Heart left ventricle (tissue), 16 donors: ENCODE data around the gene MAPKAPK3. TPM values are rescaled to one million over a fixed set of nuclear protein-coding genes. Genes with fewer than 3 reads are reported as not detected.
A peak's percentile ranks its signal among the peaks of the same experiment; 100 is the strongest.

ENCODE experiments used
- ATAC-seq, 4 donors: fragments of 200-7000 bp; cut with Tn5 transposase; one replicate each; pipeline ENCODE4 v1.9.1; 2020 to 2022; ENCODE audit warnings: moderate library complexity in 4 of 4, mild to moderate bottlenecking in 3 of 4, moderate number of reproducible peaks in 1 of 4
- DNase-seq, 5 donors: peaks; one replicate each; pipeline ENCODE4 v3.0.0-alpha.2; 2020
- H3K27ac ChIP-seq, 12 donors: fragments of 200-600 bp; sonication (generic) in 4 of 12; one replicate each; pipeline versions ENCODE4 v1.5.0 to v1.8.0; 2016 to 2022; ENCODE audit warnings: mild to moderate bottlenecking in 2 of 12
- H3K27me3 ChIP-seq, 9 donors: fragments of 200-600 bp; sonication (generic) in 2 of 9; one replicate each; pipeline versions ENCODE4 v1.5.1 to v1.8.0; 2016 to 2022; ENCODE audit warnings: mild to moderate bottlenecking in 3 of 9
- H3K36me3 ChIP-seq, 9 donors: fragments of 200-600 bp; sonication (generic) in 2 of 9; one replicate each; pipeline versions ENCODE4 v1.5.0 to v1.8.0; 2018 to 2022; ENCODE audit warnings: mild to moderate bottlenecking in 2 of 9
- H3K4me1 ChIP-seq, 12 donors: fragments of 200-600 bp; sonication (generic) in 4 of 12; one replicate each; pipeline versions ENCODE4 v1.5.0 to v1.8.0; 2016 to 2022; ENCODE audit warnings: mild to moderate bottlenecking in 3 of 12
- H3K4me3 ChIP-seq, 12 donors: fragments of 200-600 bp; sonication (generic) in 4 of 12; one replicate each; pipeline versions ENCODE4 v1.5.0 to v1.8.0; 2017 to 2022; ENCODE audit warnings: mild to moderate bottlenecking in 9 of 12, moderate library complexity in 4 of 12
- H3K9me3 ChIP-seq, 12 donors: fragments of 200-600 bp; sonication (generic) in 4 of 12; one replicate each; pipeline versions ENCODE4 v1.5.0 to v1.8.0; 2016 to 2022; ENCODE audit warnings: mild to moderate bottlenecking in 1 of 12
- POLR2A ChIP-seq, 2 donors: fragments of 450-650 bp; IDR thresholded peaks; one replicate each; pipeline ENCODE4 v1.6.1; 2017; ENCODE audit warnings: antibody characterized with exemption in 2 of 2, mild to moderate bottlenecking in 2 of 2, moderate library complexity in 2 of 2
- WGBS, 4 donors: extraction: QIAGEN DNeasy Blood & Tissue Kit in 2 of 4; methylation state at CpG; one replicate each; pipeline versions ENCODE4 v1.1.5 to v1.1.7; 2013 to 2018; 5-methylcytosine and 5-hydroxymethylcytosine counted together
- intact Hi-C, 10 donors: fragments of 100-400 bp; cut with DNase I; formaldehyde crosslinking; loops; one replicate each; pipeline versions ENCODE4 v1.11.1 to v1.14.2; 2022
- polyA plus RNA-seq, 2 donors: library from polyadenylated mRNA; stranded (reverse); fragments of 200-250 nt; gene quantifications; one replicate each; pipeline ENCODE4 v1.2.3, GENCODE V29; 2013
- total RNA-seq, 9 donors: library from RNA; depleted of rRNA in 2 of 9; stranded (reverse); fragments of >200 nt in 2 of 9; fragmentation: NEBNext Ultra II Directional in 3 of 9; extraction: Animal tissue kit (Norgen Biotek cat#: 25700) in 3 of 9; gene quantifications; one replicate each; pipeline versions ENCODE4 v1.1.0 to v1.2.4, GENCODE V29; 2016 to 2023
- TF ChIP-seq, protein P1 (sequence below), 12 donors: fragments of 200-600 bp; sonication (generic) in 4 of 12; IDR thresholded peaks; one replicate each; pipeline versions ENCODE4 v1.5.0 to v1.8.0; 2018 to 2022; ENCODE audit warnings: antibody characterized with exemption in 12 of 12, mild to moderate bottlenecking in 5 of 12
- donor health status: ischemic (EF 13 %, LVEDD 7.1; RV severe dilation, severe dysfunction).
- donor health status: healthy with polysubstance abuse.
- donor health status: DM: no; HTN: yes; CAD: no.
- donor health status: DM: no; HTN: no; CAD: no.
- donor health status: ischemic (EF 25% LVEDD 6.9; RV normal size, moderate dysfunction).
- donor health status: ischemic (EF 25% LVEDD 5.7; RV mildly dilated, moderate dysfunction).
- donor health status: healthy.
- donor health status: DM: yes; HTN: yes; CAD: no.
- donor health status: ischemic (EF 35%, LVEDD 5.7; RV mildly dilated, moderate dysfunction).
- donor health status: nonischemic (EF 11% LVEDD 7.7; RV severe dilation, severe dysfunction).
- donor health status: DM: yes; HTN: yes; CAD: no.
- donor health status: PGD.
- donor health status: ischemic (EF 29% LVEDD 5.4; RV normal size, mild dysfunction).
- donor health status: nonischemic (EF 23%, LVEDD 6.1; RV moderate dilation, normal function).

MAPKAPK3 gene
- total and polyA plus RNA-seq, 11 donors, result 226 to 398 (median 287) TPM

DNA sequence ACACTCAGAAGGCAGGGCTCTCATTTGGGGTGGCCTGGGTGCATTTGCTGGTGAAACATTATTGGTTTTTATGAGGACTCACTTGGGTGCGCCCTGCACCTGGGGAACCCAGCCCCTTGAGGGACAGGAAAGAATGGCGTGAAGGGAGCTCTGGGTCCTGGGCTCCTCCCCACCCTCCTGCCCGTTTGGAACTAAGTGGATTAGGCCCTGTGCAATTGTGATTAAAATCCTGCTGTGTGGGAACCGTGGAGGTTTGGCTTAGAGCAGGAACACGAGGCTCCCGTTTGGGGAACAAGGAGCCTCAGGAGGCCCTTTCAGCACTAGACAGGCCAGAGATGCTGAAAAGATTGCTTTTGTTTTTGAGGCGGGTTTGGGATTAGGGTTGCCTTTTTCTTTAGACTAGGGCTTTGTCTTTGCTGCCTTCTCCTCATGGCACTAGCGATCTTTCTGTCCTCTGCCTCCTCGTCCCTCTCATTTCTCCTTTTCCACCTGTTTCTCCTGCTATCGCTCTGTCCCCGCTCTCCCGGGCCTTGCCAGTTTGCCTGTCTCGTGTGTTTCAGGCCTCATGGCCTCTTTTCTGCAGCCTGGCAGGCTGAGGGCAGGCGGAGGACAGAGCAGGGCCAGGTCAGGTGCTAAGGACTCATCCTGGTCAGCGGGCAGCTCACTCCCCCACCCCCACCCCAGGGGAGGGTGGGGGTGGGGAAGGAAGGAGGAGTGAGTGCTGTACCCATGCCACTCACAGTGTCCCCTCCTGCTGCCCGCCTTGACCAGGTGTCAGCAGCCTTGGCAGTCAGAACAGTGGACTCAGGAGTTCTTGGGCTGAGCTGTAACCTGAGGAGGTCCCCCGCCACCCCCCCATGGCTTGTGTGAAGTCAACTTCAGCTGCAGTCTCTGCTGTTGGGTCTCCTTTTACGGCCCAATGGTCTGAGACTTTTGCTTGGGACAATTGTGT, 8.6 kb downstream of the MAPKAPK3 start:
- Histone ChIP-seq H3K27me3 (no peaks in the 10 kb centered on the region), H3K27ac (peak overlapping the region; percentile 22 to 99 (median 72)), H3K9me3 (no peaks in the 10 kb centered on the region), H3K4me3 (no peak overlapping the region), H3K4me1 (peaks cover 0 to 98% (median 70%) of the 10 kb centered on the region in 12 donors), H3K36me3 (peaks cover 0 to 13% (median 0%) of the 10 kb centered on the region in 9 donors)
- ATAC-seq (peak in 1 of 4 donors; percentile 47), DNase-seq (peak in 1 of 5 donors; percentile 23)
- intact Hi-C loops, result loop anchor here in 1 of 10 donors (10.0 kb wide), 1 partner anchor 749 kb away; no protein-coding TSS in a partner anchor
- WGBS, 4 donors, result 45 to 55% (median 51%) methylated on average over 15 to 18 of the region's 18 CpGs
- no peak for TF ChIP-seq POLR2A (IDR thresholded peaks at IDR 0.05)
- TF ChIP-seq, protein P1, sequence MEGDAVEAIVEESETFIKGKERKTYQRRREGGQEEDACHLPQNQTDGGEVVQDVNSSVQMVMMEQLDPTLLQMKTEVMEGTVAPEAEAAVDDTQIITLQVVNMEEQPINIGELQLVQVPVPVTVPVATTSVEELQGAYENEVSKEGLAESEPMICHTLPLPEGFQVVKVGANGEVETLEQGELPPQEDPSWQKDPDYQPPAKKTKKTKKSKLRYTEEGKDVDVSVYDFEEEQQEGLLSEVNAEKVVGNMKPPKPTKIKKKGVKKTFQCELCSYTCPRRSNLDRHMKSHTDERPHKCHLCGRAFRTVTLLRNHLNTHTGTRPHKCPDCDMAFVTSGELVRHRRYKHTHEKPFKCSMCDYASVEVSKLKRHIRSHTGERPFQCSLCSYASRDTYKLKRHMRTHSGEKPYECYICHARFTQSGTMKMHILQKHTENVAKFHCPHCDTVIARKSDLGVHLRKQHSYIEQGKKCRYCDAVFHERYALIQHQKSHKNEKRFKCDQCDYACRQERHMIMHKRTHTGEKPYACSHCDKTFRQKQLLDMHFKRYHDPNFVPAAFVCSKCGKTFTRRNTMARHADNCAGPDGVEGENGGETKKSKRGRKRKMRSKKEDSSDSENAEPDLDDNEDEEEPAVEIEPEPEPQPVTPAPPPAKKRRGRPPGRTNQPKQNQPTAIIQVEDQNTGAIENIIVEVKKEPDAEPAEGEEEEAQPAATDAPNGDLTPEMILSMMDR (IDR thresholded peaks at IDR 0.05), result no peak

DNA sequence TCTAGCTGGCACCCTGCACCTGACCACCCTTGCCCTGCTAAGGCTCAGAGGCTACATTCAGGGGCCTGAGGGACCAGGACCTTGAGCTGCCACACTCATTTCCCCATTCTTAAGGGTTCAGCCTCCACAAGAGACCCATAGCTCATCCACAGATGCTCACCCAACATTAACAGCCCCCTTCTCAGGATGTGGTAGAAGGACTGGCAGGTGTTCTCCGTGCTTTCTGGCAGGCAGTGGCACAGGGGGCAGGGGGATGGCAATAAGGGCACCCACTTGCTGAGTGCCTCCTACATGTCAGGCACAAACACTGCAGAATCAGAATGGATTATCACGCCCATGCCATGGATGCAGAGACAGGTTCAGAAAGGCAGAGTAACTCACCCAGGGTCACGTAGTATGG, 9.4 kb downstream of the MAPKAPK3 start:
- peak overlapping the region in 11 of 12 donors; percentile 22 to 99 (median 73) for H3K27ac ChIP-seq
- H3K9me3 ChIP-seq, result no peaks in the 10 kb centered on the region
- no peak overlapping the region for H3K4me3 ChIP-seq
- H3K36me3 ChIP-seq, result peaks cover 0 to 13% (median 0%) of the 10 kb centered on the region in 9 donors
- WGBS, 4 donors, result 68 to 94% (median 79%) methylated on average over 3 of the region's 3 CpGs
- intact Hi-C loops, result loop anchor here in 1 of 10 donors (10.0 kb wide), 1 partner anchor 748 kb away; no protein-coding TSS in a partner anchor
- H3K4me1 ChIP-seq, result peaks cover 0 to 99% (median 66%) of the 10 kb centered on the region in 12 donors
- TF ChIP-seq POLR2A (IDR thresholded peaks at IDR 0.05), result no peak
- TF ChIP-seq, protein P1 (IDR thresholded peaks at IDR 0.05), result no peak
- H3K27me3 ChIP-seq, result no peaks in the 10 kb centered on the region
- ATAC-seq (no peak), DNase-seq (no peak)

DNA sequence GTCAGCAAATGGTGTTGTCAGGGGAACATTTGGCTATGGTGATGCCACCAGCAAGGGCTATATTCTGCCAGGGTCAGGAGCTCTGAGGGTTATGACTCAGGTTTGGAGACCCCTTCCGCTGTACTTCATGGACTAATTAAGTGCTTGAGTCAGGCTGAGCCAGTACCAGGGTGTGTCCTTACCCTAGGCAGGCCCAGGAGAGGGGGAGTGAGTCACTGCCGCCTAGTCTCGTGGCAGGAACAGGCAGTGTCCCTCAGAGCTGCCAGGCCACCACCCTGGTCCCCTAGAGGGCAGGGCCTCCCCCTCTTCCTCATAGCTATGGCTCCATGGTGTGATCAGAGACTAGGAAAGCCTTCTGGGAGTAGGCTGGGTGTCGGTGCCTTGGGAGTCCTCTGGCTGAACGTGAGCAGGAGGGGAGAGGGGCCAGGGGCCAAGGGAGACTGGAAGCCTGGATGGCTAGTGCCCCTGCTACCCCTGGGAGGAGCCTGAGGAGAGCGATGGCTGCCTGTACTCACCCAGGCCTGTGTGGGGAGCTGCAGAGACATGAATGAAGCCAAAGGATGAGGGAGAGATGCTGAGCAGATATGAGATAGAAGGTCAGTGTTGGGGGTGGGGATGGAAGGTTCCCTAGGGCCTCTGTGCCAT, 10.6 kb downstream of the MAPKAPK3 start:
- H3K36me3 ChIP-seq, result peaks cover 0 to 6% (median 0%) of the 10 kb centered on the region in 9 donors

More for the DNA sequence above, 10.6 kb downstream of the MAPKAPK3 start:
- peak; percentile 49 to 91 (median 73) for DNase-seq
- H3K4me1 ChIP-seq, result peaks cover 0 to 99% (median 68%) of the 10 kb centered on the region in 12 donors
- no peak for TF ChIP-seq POLR2A (IDR thresholded peaks at IDR 0.05)
- TF ChIP-seq, protein P1 (IDR thresholded peaks at IDR 0.05), result peak in 8 of 12 donors; percentile 5 to 48 (median 34)
- peak; percentile 74 to 92 (median 88) for ATAC-seq
- H3K27ac ChIP-seq, result peak overlapping the region; percentile 40 to 99 (median 70)
- WGBS, 4 donors, result 38 to 52% (median 39%) methylated on average over 3 to 6 of the region's 6 CpGs
- H3K4me3 ChIP-seq, result no peak overlapping the region
- intact Hi-C loops, result loop anchor here in 1 of 10 donors (10.0 kb wide), 1 partner anchor 747 kb away; no protein-coding TSS in a partner anchor
- H3K27me3 ChIP-seq, result no peaks in the 10 kb centered on the region
- no peaks in the 10 kb centered on the region for H3K9me3 ChIP-seq
